ENCODE measurements around the gene FTL.

FTL gene

DNA sequence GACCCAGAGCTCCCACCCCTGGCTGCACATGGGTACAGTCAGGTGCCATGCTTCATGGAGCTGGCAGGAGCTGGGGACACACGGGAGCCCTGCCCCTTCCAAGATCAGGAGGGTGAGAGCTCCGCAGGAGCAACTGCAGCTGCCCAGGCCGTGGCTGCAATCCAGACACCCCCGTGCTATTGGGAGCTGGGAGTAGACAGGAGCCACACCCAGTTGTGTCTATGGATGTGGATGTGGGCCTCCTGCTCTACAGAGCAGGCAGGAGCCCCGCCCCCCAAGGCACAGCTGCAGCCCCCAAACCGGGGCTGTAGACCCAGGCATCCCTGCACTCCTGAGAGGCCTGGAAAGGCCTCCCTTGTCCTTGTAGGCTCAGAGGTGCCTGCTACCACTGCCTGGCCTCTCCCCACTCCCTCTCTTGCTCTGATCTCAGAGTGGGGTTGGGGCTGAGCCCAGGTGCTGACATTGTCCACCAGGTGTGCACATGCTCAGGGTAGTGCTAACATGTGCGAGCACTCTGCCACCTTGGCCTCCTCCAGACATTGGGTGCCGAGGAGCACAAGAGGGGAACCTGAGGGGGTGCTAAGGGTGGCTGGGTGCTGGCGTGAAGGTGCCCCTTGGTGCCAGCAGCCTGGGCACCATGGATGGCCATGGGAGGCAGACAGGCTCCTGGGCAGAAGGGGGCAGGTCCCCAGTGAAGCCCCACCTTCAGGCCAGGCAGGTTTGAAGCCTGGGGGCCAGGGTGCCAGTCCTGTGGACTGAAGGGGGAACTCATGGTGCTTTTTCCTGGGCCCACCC, 18.4 kb upstream of the FTL start:
- no peak for DNase-seq

DNA sequence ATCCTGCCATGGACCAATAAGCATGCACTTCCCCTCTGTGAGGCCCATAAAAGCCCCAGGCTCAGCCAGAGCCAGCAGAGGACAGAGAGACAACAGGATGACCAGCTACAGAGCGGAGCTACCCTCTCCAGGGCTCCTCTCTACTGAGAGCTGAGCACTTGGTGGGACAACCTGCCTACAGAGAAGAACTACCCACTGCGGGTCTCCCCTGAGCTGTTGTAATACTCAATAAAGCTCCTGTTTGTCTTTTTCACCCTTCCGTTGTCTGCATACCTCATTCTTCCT, 17.9 kb upstream of the FTL start:
- DNase-seq = no peak

DNA sequence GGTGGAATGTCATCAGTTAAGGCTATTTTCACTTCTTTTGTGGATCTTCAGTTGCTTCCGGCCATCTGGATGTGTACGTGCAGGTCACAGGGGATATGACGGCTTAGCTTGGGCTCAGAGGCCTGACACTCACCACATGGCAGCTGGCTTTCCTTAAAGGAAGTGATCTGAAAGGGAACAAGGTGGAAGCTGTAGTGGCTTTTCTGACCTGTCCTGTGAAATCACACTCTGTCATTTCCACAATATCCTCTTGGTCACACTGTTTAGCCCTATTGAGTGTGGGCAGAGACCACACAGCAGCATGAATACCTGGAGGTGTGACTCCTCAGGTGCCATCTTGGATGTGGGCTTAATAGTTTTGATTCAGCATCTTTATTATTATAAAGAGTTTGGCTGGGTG, 14.9 kb upstream of the FTL start:
- no peak for DNase-seq

DNA sequence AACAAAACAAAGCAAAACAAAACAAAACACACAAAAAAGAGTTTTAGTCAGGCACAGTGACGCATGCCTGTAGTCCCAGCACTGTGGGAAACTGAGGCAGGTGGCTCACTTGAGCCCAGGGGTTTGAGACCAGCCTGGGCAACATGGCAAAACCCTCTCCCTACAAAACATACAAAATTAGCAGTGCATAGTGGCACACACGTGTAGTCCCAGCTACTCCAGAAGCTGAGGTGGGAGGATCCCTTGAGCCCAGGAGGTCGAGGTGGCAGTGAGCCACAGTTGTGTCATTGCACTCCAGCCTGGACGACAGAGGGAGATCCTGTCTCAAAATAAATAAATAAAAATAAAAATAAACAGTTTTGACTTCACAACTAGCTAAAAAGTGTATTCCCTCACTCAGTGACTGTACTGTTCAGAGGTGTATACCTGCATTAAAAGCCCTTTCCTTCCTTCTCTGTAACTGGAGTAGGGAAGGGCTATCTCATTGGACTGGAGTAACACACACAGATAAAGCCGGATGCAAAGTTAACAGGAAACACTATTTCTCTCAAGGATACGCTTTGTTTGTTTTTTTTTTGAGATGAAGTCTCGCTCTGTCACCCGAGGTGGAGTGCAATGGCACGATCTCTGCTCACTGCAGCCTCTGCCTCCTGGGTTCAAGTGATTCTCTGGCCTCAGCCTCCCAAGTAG, 14.1 kb upstream of the FTL start:
- DNase-seq = no peak

DNA sequence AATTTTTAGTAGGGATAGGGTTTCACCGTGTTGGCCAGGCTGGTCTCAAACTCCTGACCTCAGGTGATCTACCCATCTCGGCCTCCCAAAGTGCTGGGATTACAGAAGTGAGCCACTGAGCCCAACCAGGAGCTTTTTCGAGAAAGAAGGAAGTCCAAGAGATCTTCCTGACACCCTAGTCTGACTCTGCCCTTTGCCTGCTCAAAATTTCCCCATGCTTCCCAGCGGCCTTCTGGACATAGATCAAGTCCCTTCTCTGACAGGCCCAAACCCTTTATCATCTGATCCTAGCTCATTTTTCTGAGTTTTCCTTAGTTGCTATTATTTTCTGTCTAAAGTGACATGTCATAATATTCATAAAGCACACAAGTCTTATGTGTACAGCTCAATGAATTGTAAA, 12.0 kb upstream of the FTL start:
- DNase-seq = no peak

DNA sequence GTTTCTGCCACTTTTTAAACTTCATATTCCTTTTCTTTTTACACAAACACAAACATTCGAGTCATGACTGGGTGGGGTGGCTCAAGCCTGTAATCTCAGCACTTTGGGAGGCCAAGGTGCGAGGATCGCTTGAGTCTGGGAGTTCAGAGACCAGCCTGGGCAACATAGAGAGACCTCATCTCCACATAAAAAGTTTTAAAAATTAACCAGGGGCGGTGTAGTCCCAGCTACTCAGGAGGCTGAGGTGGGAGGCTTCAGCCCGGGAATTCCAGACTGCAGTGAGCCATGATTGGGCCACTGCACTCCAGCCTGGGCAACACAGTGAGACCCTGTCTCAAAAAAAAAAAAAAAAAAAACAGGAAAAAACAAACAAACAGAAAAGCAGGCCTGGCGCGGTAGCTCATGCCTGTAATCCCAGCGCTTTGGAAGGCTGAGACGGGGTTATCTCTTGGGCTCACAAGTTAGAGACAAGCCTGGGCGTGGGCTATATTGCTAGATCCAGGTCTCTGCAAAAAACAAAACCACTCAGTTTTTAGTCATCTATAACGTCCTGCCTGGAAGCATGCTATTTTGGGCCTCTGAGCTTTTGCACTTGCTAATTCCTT, 11.0 kb upstream of the FTL start:
- no peak for DNase-seq

DNA sequence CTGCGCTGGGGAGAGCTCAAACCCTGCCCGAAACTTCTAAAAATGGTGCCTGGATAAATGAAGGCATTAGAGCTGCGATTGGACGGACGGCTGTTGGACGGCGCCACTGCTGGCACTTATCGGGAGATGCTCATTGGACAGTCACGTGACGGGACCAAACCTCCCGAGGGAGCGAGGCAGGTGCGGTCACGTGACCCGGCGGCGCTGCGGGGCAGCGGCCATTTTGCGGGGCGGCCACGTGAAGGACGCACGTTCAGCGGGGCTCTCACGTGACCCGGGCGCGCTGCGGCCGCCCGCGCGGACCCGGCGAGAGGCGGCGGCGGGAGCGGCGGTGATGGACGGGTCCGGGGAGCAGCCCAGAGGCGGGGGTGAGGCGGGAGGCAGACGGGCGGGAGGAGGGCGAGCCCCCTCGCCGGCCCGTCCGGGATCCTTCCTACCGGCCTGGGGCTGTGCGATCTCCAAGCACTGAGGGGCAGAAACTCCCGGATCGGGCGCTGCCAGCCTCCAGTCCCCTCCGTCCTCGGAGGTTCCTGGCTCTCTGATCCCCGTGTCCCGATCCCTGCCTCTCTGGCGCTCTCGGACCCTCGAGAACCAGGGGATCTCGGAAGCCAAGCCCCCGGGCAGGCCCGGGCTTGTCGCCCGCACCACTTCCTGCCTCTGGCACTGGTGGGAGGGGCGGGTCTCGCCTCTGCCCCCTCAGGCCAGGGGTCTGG, 10.4 kb upstream of the FTL start, which contains the start of gene BAX:
Gene BAX, plus strand, starts transcription at position 281 of the 713 bp plus-strand sequence. Its CDS starts 54 bp downstream, at position 335.
- peak; percentile 99 for DNase-seq

DNA sequence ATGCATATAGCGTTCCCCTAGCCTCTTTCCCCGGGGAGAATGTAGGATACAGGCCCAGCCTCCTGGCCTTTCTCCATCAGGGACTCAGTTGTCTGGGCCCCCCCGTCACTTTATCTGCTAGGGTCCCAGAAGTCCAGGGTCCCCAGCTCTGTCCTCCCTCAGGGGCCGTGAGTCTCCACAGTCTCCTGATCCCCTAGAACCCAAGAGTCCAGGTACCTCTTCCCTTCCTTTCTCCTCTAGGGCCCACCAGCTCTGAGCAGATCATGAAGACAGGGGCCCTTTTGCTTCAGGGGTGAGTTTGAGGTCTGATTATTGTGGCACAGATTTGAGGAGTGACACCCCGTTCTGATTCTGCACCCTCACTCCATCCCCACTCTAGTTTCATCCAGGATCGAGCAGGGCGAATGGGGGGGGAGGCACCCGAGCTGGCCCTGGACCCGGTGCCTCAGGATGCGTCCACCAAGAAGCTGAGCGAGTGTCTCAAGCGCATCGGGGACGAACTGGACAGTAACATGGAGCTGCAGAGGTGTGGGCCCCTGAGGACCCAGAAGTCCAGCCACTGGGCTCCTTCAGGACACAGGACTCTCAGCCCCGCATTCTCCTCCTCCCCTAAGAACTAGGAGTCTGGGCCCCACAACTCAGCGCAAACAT, 9.7 kb upstream of the FTL start:
- no peak for DNase-seq

DNA sequence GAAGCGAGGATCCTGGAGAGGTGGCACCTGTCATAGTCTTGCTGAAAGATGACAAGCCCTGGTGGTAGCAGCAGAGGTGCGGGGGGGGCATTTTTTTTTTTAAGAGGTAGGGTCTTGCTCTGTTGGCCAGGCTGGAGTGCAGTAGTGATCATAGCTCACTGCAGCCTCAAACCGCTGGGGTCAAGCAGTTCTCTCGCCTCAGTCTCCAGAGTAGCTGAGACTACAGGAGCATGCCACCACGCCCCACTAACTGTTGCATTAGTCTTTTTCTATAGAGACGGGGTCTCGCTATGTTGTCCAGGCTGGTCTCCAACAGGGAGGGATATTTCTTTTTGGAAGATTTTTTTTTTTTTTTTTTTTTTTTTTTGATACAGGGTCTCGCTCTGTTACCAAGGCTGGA, 7.1 kb upstream of the FTL start:
- no peak for DNase-seq

DNA sequence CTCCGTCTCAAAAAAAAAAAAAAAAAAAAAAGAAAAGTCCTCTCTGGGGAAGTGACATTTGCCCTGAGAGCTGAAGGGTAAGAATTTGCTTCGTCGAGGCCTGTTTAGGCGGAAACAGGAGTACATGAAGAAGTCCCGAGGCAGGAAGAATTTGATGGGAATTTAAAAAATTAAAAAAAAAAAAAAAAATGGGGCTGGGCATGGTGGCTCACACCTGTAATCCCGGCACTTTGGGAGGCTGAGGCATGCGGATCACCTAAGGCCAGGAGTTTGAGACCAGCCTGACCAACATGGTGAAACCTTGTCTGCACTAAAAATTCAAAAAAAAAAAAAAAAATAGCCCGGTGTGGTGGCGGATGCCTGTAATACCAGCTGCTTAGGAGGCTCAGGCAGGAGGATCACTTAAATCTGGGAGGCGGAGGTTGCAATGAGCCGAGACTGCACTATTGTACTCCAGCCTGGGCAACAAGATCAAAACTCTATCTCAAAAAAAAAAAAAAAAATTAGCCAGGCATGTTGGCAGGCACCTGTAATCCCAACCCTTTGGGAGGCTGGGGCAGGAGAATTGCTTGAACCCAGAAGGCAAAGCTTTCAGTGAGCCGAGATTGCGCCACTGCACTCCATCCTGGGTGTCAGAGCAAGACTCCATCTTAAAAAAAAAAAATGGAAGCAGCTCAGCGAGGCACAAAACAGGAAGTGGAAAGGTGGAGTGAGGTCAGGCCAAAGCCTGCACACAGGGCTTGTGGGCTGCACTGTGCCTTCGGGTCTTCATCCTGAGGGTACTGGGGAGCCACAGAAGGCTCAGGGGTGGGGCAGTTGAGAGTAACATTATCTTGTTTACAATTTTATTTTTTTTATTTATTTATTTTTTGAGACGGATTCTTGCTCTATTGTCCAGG, 5.5 kb upstream of the FTL start:
- no peak for DNase-seq

DNA sequence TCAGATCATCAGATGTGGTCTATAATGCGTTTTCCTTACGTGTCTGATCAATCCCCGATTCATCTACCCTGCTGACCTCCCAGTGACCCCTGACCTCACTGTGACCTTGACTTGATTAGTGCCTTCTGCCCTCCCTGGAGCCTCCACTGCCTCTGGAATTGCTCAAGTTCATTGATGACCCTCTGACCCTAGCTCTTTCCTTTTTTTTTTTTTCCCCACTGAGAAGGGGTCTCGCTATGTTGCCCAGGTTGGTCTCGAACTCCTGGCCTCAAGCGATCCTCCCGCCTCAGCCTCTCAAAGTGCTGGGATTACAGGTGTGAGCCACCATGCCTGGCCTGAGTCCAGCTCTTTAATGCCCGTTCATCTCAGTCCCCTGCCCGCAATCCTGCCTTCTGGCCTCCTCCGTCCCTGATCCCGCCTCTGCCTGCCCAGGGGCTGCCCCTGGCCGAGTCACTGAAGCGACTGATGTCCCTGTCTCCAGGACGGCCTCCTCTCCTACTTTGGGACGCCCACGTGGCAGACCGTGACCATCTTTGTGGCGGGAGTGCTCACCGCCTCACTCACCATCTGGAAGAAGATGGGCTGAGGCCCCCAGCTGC, 4.0 kb upstream of the FTL start:
- DNase-seq = no peak

DNA sequence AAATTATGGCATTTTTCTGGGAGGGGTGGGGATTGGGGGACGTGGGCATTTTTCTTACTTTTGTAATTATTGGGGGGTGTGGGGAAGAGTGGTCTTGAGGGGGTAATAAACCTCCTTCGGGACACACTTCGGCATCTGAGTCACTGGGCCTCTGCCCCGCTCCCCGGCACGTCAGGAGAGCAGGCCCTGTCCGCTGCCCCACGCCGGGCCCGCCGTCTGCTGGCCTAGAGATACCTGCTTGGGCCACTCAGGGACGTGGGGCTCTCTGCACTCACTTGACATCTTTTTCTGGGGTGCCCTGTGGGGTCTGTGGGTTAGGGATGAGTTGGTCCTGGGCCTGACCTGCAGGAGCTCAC, 3.5 kb upstream of the FTL start:
- DNase-seq = no peak

DNA sequence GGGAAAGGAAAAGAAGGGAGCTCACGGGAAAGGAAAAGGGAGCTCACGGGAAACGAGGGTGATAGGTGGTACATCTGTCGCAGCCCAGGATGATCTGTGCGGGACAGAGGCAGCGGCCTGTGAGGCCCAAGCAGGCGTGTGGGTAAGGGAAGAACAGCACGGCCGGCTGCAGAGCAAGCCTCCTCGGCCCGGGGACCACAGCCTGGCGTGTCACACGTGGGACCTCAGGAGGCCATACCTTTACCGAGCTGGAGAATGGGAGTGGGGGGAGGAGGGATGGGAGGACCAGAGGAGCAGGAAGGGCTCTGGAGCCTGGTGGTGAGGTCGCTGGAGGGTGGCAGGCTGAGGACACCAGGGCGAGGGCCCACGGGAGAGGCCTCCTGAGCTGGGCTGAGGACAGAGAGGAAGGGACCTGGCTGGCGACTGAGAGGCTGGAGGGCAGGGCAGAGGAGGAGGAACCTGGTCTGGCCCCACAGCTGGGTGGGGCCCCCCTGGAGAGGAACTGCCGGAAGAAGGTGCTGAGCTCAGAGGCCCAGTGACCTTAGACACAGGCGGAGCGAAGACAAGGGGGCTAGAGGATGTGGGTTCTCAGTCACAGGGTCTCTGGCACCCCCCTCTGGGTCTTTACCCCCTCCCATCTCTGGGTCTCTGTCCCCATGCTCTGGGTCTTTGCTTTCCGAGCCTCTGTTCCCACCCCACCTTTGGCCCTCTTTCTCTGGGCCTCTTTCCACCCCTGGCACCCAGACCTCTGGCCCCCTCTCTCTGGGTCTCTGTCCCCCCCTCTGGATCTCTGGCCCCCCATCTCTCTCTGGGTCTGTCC, 2.9 kb upstream of the FTL start:
- peak; percentile 20 for DNase-seq

DNA sequence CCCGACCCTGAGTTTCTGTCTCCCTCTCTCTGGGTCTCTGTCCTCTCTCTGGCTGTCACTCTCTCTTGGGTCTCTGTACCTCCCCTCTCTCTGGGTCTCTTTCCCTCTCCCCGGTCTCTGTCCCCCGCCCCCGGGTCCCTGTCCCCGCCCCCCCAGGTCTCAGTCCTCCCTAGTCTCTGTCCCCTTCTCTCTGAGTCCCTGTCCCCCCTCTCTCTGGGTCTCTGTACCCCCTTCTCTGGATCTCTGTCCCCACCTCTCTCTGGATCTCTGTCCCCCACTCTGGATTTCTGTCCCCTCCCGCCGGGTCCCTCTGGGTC, 2.3 kb upstream of the FTL start:
- no peak for DNase-seq

DNA sequence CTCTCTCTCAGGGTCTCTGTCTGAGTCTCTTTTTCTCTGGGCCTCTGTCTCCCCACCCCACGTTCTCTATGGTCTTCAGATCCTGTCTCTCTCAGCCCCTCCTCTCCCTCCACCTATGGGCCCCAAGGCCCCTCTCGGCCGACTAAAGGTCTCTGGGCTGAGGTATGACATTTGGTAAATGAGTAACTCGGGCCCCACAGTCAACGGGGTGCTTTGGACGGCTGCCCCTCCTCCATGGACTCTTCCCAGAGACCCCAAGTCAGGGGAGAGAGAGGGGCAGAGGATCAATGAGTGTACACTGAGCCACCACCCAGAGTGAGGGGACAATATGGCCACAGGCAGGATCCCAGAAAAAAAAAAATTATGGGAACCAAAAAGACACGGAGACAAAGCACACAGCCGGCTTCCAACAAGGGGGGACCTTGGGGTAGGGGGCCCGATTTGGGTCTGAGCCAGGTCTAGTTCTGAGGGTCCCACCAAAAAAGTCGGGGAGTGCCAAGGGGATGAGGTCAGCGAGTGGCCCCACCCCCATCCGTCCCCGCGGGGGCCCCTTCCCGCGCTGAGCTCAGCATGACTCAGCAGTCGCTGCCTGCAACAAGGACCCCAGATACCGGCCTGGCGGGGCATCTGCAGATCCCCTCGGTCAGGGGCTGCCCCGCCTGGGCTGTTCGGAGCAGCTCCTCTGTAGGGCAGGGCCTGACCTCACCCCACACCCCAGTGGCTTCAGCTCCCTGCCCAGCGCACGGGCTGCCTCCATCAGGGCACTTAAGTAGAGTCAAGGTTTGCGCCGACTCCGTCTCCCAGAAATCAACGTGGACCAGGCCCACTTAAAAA, 1.5 kb upstream of the FTL start:
- DNase-seq = peak; percentile 50

DNA sequence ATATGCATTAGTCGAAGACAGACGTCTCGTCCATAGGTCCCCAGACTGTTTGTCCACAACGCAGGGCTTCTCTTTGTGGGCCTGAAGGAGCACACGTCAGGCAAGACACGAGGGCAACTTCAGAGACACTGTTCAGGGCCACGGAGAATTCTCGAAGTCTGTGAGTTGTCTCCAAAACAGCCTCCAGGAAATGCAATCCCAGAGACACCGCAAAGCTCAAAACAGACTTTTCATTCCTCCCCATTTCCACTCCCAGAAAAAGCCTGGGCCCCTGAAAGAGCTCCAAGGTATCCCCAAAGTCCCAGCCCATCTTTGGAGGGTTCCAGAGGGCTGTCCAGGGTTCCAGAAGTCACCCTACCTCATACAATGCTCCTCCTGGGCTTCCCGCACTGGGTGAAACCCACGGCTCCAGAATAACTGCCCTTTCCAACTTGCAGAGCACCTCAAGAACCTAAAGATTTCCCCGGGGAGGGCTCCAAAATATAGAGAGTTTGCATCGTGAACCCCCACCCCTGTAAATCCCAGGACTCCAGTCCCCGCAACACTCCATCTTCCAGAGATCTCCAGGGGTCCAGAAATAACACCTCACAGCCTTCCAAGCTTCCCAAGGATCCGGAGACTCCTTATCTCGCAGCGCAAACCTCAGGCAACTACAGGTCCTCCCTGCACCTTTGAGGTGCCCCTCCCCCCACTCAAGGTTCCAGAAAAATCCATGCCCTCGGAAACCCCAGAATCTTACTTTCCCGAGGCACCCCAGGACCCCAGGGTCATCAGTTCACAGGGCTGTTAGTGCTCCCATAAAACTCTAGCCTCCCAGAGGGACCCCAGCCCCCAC, 687 bp upstream of the FTL start:
- DNase-seq = peak; percentile 61

DNA sequence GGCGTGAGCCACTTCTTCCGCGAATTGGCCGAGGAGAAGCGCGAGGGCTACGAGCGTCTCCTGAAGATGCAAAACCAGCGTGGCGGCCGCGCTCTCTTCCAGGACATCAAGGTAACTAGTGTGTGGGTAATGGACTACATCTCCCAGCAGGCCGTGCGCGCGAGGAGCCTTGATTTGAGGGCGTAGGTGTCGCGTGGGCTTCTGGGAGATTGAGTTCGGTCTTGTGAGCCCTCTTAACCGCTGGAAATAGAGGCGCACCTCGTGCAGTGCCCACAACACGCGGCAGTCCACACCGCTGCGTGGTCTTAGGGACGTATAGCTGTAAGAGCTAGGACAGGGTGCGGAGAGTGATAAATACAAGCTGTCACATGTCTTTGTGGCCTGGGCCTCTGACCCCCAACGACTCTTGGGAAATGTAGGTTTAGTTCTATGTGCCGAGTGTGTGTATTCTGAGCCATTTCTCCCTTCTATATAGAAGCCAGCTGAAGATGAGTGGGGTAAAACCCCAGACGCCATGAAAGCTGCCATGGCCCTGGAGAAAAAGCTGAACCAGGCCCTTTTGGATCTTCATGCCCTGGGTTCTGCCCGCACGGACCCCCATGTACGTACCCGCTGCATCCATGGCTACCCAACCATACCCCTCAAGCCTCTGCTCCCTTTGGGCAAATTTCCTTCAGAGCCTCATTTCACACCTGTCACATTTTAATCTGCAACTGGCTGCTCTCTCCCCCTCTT, 864 bp downstream of the FTL start:
- peak; percentile 94 for DNase-seq
